ENCODE measurements around the gene ZBTB42.

The ZBTB42 gene

GRCh38 chr14:104824353-104824997 is 23.6 kb downstream of the ZBTB42 start (continued):
- 0 out of 2 replicates have a peak, but pooled peaks have one; percentile 19 for TF ChIP-seq ZNF560 (tag by site-specific recombination; IDR thresholded peaks at IDR 0.05; ENCODE audit: borderline replicate concordance)
- TF ChIP-seq ZNF621 (tag by site-specific recombination; IDR thresholded peaks at IDR 0.05): 0 out of 2 replicates have a peak, but pooled peaks have one; percentile 20
- no peak for TF ChIP-seq ZNF626 (tag by site-specific recombination; IDR thresholded peaks at IDR 0.05)
- peak; percentile 28; the same call in 1 of the 2 replicates for TF ChIP-seq ZBTB20 (tag by site-specific recombination; IDR thresholded peaks at IDR 0.05)
- TF ChIP-seq KLF1 (tag by site-specific recombination; IDR thresholded peaks at IDR 0.05): peak; percentile 12; the same call in 1 of the 2 replicates
- TF ChIP-seq PRDM2 (tag by site-specific recombination; IDR thresholded peaks at IDR 0.05; ENCODE audit: borderline replicate concordance): no peak
- 0 out of 2 replicates have a peak, but pooled peaks have one; percentile 43 for TF ChIP-seq ZNF571 (tag by site-specific recombination; IDR thresholded peaks at IDR 0.05)
- TF ChIP-seq YY2 (tag by site-specific recombination; IDR thresholded peaks at IDR 0.05): no peak
- peak; percentile 34; the same call in 1 of the 2 replicates for TF ChIP-seq ZNF747 (tag by site-specific recombination; IDR thresholded peaks at IDR 0.05)
- TF ChIP-seq ZNF202 (tag by site-specific recombination; IDR thresholded peaks at IDR 0.05; ENCODE audit: borderline replicate concordance): 0 out of 2 replicates have a peak, but pooled peaks have one; percentile 33
- TF ChIP-seq ZNF548 (tag by site-specific recombination; IDR thresholded peaks at IDR 0.05): peak; percentile 88
- peak; percentile 93 for TF ChIP-seq ZBTB17 (tag by site-specific recombination; IDR thresholded peaks at IDR 0.05)
- TF ChIP-seq, protein P1, sequence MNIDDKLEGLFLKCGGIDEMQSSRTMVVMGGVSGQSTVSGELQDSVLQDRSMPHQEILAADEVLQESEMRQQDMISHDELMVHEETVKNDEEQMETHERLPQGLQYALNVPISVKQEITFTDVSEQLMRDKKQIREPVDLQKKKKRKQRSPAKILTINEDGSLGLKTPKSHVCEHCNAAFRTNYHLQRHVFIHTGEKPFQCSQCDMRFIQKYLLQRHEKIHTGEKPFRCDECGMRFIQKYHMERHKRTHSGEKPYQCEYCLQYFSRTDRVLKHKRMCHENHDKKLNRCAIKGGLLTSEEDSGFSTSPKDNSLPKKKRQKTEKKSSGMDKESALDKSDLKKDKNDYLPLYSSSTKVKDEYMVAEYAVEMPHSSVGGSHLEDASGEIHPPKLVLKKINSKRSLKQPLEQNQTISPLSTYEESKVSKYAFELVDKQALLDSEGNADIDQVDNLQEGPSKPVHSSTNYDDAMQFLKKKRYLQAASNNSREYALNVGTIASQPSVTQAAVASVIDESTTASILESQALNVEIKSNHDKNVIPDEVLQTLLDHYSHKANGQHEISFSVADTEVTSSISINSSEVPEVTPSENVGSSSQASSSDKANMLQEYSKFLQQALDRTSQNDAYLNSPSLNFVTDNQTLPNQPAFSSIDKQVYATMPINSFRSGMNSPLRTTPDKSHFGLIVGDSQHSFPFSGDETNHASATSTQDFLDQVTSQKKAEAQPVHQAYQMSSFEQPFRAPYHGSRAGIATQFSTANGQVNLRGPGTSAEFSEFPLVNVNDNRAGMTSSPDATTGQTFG (tag by site-specific recombination; IDR thresholded peaks at IDR 0.05; ENCODE audit: borderline replicate concordance): peak; percentile 70; the same call in 1 of the 2 replicates
- no peak for TF ChIP-seq ZBTB10 (tag by site-specific recombination; IDR thresholded peaks at IDR 0.05)
- 0 out of 2 replicates have a peak, but pooled peaks have one; percentile 29 for TF ChIP-seq ZNF223 (tag by site-specific recombination; IDR thresholded peaks at IDR 0.05)

Measured in HEK293 (cell line).